B cell (primary cell): Measurements from ENCODE around the gene TK2.

ENCODE experiments used
- EZH2 ChIP-seq: IDR thresholded peaks from 2 replicates; pipeline ENCODE4 v1.6.1; 2012; ENCODE audit warnings: borderline replicate concordance, low read depth, mild to moderate bottlenecking, moderate library complexity, low read length; ENCODE audit not compliant: insufficient read depth, poor library complexity, severe bottlenecking
- TF ChIP-seq, protein P1 (sequence below): fragments of 200-600 bp; IDR thresholded peaks from one replicate; pipeline ENCODE4 v1.8.0; 2022; ENCODE audit warnings: antibody characterized with exemption, mild to moderate bottlenecking

GRCh38 chr16:66547101-66547989 is 2.6 kb downstream of the TK2 start:
- TF ChIP-seq, protein P1, sequence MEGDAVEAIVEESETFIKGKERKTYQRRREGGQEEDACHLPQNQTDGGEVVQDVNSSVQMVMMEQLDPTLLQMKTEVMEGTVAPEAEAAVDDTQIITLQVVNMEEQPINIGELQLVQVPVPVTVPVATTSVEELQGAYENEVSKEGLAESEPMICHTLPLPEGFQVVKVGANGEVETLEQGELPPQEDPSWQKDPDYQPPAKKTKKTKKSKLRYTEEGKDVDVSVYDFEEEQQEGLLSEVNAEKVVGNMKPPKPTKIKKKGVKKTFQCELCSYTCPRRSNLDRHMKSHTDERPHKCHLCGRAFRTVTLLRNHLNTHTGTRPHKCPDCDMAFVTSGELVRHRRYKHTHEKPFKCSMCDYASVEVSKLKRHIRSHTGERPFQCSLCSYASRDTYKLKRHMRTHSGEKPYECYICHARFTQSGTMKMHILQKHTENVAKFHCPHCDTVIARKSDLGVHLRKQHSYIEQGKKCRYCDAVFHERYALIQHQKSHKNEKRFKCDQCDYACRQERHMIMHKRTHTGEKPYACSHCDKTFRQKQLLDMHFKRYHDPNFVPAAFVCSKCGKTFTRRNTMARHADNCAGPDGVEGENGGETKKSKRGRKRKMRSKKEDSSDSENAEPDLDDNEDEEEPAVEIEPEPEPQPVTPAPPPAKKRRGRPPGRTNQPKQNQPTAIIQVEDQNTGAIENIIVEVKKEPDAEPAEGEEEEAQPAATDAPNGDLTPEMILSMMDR = no peak
- TF ChIP-seq EZH2 = no peak
